ENCODE measurements around the gene KISS1.

Gene KISS1

DNA sequence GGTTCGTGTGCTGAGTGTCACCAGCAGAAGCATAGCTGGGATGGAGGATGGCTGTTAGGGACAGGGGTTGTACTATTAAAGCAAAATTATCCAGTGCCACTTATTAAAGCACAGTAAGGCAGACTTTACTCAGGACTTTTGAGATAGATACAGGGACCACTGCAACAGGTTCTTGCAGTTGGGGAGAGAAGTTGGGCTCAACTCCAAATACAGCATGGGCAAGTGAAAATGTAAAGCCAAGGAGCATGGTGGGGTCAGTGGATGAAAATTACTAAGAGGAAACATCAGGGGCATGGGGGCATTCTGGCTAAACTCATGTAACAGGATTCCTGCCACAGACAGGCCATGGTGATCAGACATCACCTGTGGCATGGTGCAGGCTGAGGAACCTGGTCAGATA is 15.2 kb downstream of the KISS1 start:
- H3K4me3 ChIP-seq (ENCODE audit: low read depth, low read length), result no peak overlapping the region
- ChIA-PET POLR2A (no interaction called here), CTCF (interaction anchor here (1.8 to 3.8 kb wide), 3 partner anchors 13 to 25 kb away, joined by 4 to 31 read pairs (median 9); no protein-coding TSS in a partner anchor)
- no peak for TF ChIP-seq CTCF (IDR thresholded peaks at IDR 0.05; ENCODE audit: insufficient read depth, low read length, missing control alignments)
- no peak for DNase-seq (ENCODE audit: low read depth, low spot score)

GRCh38 chr1:204180133-204180532 is 16.2 kb downstream of the KISS1 start:
- ChIA-PET CTCF (interaction anchor here (1.1 to 3.8 kb wide), 5 partner anchors 12 to 218 kb away, joined by 3 to 31 read pairs (median 4); no protein-coding TSS in a partner anchor), POLR2A (interaction anchor here (0.6 kb wide), 1 partner anchor 232 kb away, joined by 4 read pairs; no protein-coding TSS in a partner anchor)
- no peak for TF ChIP-seq CTCF (IDR thresholded peaks at IDR 0.05; ENCODE audit: insufficient read depth, low read length, missing control alignments)
- no peak overlapping the region for H3K4me3 ChIP-seq (ENCODE audit: low read depth, low read length)
- DNase-seq (ENCODE audit: low read depth, low spot score), result no peak

DNA sequence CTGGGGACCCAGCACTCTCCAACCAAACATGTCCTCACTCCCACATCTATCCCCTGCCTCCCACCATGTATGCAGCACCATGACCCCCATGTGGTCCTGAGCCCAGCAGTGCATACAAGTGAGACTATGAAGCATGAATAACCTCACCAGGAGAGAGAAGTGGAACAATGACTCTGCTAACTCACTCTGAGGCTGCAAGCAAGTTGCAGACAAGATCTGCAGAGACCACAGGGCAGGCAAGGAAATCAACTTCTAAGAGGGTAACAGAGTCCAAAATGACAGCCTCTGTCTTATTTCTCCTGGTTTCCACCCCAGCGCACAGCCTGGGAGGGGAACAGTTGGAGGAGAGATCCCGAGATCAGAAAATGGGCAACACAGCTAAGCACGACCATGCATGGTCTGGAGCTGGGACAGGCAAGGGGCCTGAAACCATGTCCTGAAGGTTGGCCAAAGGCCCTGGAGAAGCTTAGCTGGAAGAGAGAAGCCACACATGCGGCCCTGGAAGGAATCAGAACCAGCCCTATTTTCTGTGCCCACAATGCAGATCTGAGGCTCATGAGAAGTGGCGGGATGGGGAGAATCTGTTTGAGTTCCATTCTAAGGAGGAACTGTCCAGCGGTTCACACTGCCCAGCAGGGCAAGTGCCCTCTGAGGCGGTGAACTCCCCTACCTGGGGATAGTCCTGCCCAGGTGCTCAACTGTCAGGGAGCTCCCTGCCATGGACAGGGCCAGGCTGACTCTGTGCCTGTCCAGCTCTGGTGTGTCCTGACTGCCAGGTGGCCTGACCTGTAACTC is 17.6 kb downstream of the KISS1 start:
- no peak for TF ChIP-seq CTCF (IDR thresholded peaks at IDR 0.05; ENCODE audit: insufficient read depth, low read length, missing control alignments)
- POLR2A ChIA-PET, result no interaction called here
- H3K4me3 ChIP-seq (ENCODE audit: low read depth, low read length), result no peak overlapping the region
- CTCF ChIA-PET, result interaction anchor here (0.8 to 3.8 kb wide), 7 partner anchors 11 to 220 kb away, joined by 3 to 31 read pairs (median 3); no protein-coding TSS in a partner anchor
- no peak for DNase-seq (ENCODE audit: low read depth, low spot score)

- ChIA-PET POLR2A (no interaction called here), CTCF (interaction anchor here (0.8 to 8.1 kb wide), 5 partner anchors 11 to 326 kb away, joined by 3 to 83 read pairs (median 4); partner anchors contain the start of gene REN)
- no peak overlapping the region for H3K4me3 ChIP-seq (ENCODE audit: low read depth, low read length)
- no peak for TF ChIP-seq CTCF (IDR thresholded peaks at IDR 0.05; ENCODE audit: insufficient read depth, low read length, missing control alignments)
- no peak for DNase-seq (ENCODE audit: low read depth, low spot score)
Measured at GRCh38 chr1:204177133-204177532, 19.2 kb downstream of the KISS1 start.

GRCh38 chr1:204176049-204176448 is 20.2 kb downstream of the KISS1 start:
- no peak overlapping the region for H3K4me3 ChIP-seq (ENCODE audit: low read depth, low read length)
- ChIA-PET CTCF (interaction anchor here (1.2 to 8.1 kb wide), 6 partner anchors 10 to 327 kb away, joined by 3 to 83 read pairs (median 6); partner anchors contain the start of genes GOLT1A and REN), POLR2A (no interaction called here)
- DNase-seq (ENCODE audit: low read depth, low spot score), result no peak
- no peak for TF ChIP-seq CTCF (IDR thresholded peaks at IDR 0.05; ENCODE audit: insufficient read depth, low read length, missing control alignments)

- H3K4me3 ChIP-seq (ENCODE audit: low read depth, low read length), result no peak overlapping the region
- no peak for TF ChIP-seq CTCF (IDR thresholded peaks at IDR 0.05; ENCODE audit: insufficient read depth, low read length, missing control alignments)
- ChIA-PET CTCF (interaction anchor here (0.9 to 15.7 kb wide), 6 partner anchors 13 to 328 kb away, joined by 3 to 548 read pairs (median 15); partner anchors contain the start of genes GOLT1A and KISS1), POLR2A (no interaction called here)
- no peak for DNase-seq (ENCODE audit: low read depth, low spot score)
Measured at GRCh38 chr1:204174958-204175357, 21.3 kb downstream of the KISS1 start.

All from AG04449 (cell line).